ENCODE results near the gene VMAC. TPM values are rescaled to one million over a fixed set of nuclear protein-coding genes. Genes with fewer than 3 reads are reported as not detected.

The VMAC gene
- total and polyA plus RNA-seq, 2 of the 13 experiments (the other 11 are each of a cell fraction or from before 2014, with no cell fraction given) = 2.4 TPM

DNA sequence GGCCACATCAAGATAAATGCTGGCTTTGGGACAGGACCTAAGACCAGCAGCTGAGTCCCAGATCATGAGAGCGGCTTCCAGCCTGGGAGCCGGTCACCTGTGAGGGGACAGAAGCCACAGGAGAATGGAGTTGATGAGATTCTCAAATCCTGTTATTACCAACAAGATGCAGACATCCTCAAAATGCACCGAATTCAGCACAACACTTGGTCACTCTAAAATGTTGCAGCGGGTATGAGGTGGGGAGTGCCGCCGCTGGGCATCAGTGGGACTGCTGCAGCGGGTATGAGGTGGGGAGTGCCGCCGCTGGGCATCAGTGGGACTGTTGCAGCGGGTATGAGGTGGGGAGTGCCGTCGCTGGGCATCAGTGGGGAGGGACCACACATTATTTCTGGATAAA lies 52.1 kb downstream of the VMAC start (continued):
- TF ChIP-seq, protein P1, sequence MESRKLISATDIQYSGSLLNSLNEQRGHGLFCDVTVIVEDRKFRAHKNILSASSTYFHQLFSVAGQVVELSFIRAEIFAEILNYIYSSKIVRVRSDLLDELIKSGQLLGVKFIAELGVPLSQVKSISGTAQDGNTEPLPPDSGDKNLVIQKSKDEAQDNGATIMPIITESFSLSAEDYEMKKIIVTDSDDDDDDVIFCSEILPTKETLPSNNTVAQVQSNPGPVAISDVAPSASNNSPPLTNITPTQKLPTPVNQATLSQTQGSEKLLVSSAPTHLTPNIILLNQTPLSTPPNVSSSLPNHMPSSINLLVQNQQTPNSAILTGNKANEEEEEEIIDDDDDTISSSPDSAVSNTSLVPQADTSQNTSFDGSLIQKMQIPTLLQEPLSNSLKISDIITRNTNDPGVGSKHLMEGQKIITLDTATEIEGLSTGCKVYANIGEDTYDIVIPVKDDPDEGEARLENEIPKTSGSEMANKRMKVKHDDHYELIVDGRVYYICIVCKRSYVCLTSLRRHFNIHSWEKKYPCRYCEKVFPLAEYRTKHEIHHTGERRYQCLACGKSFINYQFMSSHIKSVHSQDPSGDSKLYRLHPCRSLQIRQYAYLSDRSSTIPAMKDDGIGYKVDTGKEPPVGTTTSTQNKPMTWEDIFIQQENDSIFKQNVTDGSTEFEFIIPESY (CRISPR knock-in tag; IDR thresholded peaks at IDR 0.05) = peak; percentile 63; the same call in 1 of the 2 replicates
- TF ChIP-seq, protein P2, sequence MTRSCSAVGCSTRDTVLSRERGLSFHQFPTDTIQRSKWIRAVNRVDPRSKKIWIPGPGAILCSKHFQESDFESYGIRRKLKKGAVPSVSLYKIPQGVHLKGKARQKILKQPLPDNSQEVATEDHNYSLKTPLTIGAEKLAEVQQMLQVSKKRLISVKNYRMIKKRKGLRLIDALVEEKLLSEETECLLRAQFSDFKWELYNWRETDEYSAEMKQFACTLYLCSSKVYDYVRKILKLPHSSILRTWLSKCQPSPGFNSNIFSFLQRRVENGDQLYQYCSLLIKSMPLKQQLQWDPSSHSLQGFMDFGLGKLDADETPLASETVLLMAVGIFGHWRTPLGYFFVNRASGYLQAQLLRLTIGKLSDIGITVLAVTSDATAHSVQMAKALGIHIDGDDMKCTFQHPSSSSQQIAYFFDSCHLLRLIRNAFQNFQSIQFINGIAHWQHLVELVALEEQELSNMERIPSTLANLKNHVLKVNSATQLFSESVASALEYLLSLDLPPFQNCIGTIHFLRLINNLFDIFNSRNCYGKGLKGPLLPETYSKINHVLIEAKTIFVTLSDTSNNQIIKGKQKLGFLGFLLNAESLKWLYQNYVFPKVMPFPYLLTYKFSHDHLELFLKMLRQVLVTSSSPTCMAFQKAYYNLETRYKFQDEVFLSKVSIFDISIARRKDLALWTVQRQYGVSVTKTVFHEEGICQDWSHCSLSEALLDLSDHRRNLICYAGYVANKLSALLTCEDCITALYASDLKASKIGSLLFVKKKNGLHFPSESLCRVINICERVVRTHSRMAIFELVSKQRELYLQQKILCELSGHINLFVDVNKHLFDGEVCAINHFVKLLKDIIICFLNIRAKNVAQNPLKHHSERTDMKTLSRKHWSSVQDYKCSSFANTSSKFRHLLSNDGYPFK (CRISPR knock-in tag; IDR thresholded peaks at IDR 0.05; ENCODE audit: borderline replicate concordance) = 0 out of 2 replicates have a peak, but pooled peaks have one; percentile 28
- no peak for TF ChIP-seq ZFP36L2 (CRISPR knock-in tag; IDR thresholded peaks at IDR 0.05)
- TF ChIP-seq NR1H2 (CRISPR knock-in tag; IDR thresholded peaks at IDR 0.05; ENCODE audit: borderline replicate concordance, low read depth) = no peak
- TF ChIP-seq, protein P3, sequence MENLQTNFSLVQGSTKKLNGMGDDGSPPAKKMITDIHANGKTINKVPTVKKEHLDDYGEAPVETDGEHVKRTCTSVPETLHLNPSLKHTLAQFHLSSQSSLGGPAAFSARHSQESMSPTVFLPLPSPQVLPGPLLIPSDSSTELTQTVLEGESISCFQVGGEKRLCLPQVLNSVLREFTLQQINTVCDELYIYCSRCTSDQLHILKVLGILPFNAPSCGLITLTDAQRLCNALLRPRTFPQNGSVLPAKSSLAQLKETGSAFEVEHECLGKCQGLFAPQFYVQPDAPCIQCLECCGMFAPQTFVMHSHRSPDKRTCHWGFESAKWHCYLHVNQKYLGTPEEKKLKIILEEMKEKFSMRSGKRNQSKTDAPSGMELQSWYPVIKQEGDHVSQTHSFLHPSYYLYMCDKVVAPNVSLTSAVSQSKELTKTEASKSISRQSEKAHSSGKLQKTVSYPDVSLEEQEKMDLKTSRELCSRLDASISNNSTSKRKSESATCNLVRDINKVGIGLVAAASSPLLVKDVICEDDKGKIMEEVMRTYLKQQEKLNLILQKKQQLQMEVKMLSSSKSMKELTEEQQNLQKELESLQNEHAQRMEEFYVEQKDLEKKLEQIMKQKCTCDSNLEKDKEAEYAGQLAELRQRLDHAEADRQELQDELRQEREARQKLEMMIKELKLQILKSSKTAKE (CRISPR knock-in tag; IDR thresholded peaks at IDR 0.05; ENCODE audit: borderline replicate concordance) = no peak
- TF ChIP-seq, protein P4, sequence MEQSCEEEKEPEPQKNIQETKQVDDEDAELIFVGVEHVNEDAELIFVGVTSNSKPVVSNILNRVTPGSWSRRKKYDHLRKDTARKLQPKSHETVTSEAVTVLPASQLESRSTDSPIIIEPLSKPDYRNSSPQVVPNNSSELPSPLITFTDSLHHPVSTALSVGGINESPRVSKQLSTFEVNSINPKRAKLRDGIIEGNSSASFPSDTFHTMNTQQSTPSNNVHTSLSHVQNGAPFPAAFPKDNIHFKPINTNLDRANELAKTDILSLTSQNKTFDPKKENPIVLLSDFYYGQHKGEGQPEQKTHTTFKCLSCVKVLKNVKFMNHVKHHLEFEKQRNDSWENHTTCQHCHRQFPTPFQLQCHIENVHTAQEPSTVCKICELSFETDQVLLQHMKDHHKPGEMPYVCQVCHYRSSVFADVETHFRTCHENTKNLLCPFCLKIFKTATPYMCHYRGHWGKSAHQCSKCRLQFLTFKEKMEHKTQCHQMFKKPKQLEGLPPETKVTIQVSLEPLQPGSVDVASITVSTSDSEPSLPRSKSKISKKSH (CRISPR knock-in tag; IDR thresholded peaks at IDR 0.05; ENCODE audit: borderline replicate concordance) = no peak
